ENCODE data around the gene XRCC5.

- TF ChIP-seq POLR2AphosphoS5 (IDR thresholded peaks at IDR 0.05; ENCODE audit: borderline replicate concordance, low read depth, low read length), result 0 out of 2 replicates have a peak, but pooled peaks have one; percentile 20
- TF ChIP-seq EZH2 (IDR thresholded peaks at IDR 0.05), result no peak
- no peak for TF ChIP-seq FOXP2 (optimal IDR thresholded peaks at IDR 0.05; ENCODE audit: control extremely low read depth, extremely low read length, insufficient read depth)
Measured at GRCh38 chr2:216164576-216164975, 55.4 kb downstream of the XRCC5 start.
